Trophoblast cell (in vitro differentiated cells and primary cell): ENCODE data around the gene TRIM69.

Experiments used
- DNase-seq, 2 donors: peaks; one replicate each; pipeline ENCODE4 v3.0.0-alpha.2; 2016
- H2AFZ ChIP-seq: 2 replicates; pipeline ENCODE4 v1.6.1; 2013; ENCODE audit warnings: low read length, moderate library complexity, mild to moderate bottlenecking; ENCODE audit not compliant: insufficient read depth, poor library complexity
- H2AK5ac ChIP-seq: 2 replicates; pipeline ENCODE4 v1.6.1; 2013; ENCODE audit warnings: mild to moderate bottlenecking, low read length
- H2BK120ac ChIP-seq: 2 replicates; pipeline ENCODE4 v1.6.1; 2013; ENCODE audit warnings: low read length, mild to moderate bottlenecking, moderate library complexity; ENCODE audit not compliant: insufficient read depth, poor library complexity
- H2BK12ac ChIP-seq: 2 replicates; pipeline ENCODE4 v1.6.1; 2013; ENCODE audit warnings: mild to moderate bottlenecking, low read length, moderate library complexity
- H2BK5ac ChIP-seq: 2 replicates; pipeline ENCODE4 v1.6.1; 2013; ENCODE audit warnings: low read length, low read depth, moderate library complexity, mild to moderate bottlenecking; ENCODE audit not compliant: poor library complexity
- H3K14ac ChIP-seq: 2 replicates; pipeline ENCODE4 v1.6.1; 2013; ENCODE audit warnings: mild to moderate bottlenecking, low read length
- H3K18ac ChIP-seq: 2 replicates; pipeline ENCODE4 v1.6.1; 2013; ENCODE audit warnings: mild to moderate bottlenecking, low read length
- H3K23ac ChIP-seq: 2 replicates; pipeline ENCODE4 v1.6.1; 2013; ENCODE audit warnings: low read length
- H3K27ac ChIP-seq: 2 replicates; pipeline ENCODE4 v1.5.1; 2013; ENCODE audit warnings: low read depth, mild to moderate bottlenecking, inconsistent platforms, low read length, moderate library complexity
- H3K27me3 ChIP-seq: 2 replicates; pipeline ENCODE4 v1.6.1; 2013; ENCODE audit warnings: inconsistent platforms, mild to moderate bottlenecking, low read length, moderate library complexity; ENCODE audit not compliant: insufficient read depth
- H3K36me3 ChIP-seq, 2 experiments: 1 replicate in 1 of 2; 2 replicates in 1 of 2; pipeline ENCODE4 v1.6.1; 2013; ENCODE audit warnings: low read length in 2 of 2, mild to moderate bottlenecking in 2 of 2, moderate library complexity in 1 of 2; ENCODE audit not compliant: insufficient read depth in 2 of 2, control insufficient read depth in 1 of 2
- H3K4ac ChIP-seq: 2 replicates; pipeline ENCODE4 v1.6.1; 2013; ENCODE audit warnings: low read depth, mild to moderate bottlenecking, low read length, moderate library complexity
- H3K4me1 ChIP-seq, 2 experiments: 1 replicate in 1 of 2; 2 replicates in 1 of 2; pipeline ENCODE4 v1.6.1; 2013; ENCODE audit warnings: low read length in 2 of 2, mild to moderate bottlenecking in 2 of 2, moderate library complexity in 1 of 2; ENCODE audit not compliant: insufficient read depth in 2 of 2, control insufficient read depth in 1 of 2
- H3K4me2 ChIP-seq: 2 replicates; pipeline ENCODE4 v1.6.1; 2013; ENCODE audit warnings: inconsistent platforms, mild to moderate bottlenecking, low read length, moderate library complexity
- H3K4me3 ChIP-seq: 2 replicates; pipeline ENCODE4 v1.5.1; 2013; ENCODE audit warnings: mild to moderate bottlenecking, low read depth, low read length, inconsistent platforms
- H3K79me1 ChIP-seq: one replicate; pipeline ENCODE4 v1.6.1; 2013; ENCODE audit warnings: low read length
- H3K79me2 ChIP-seq: 2 replicates; pipeline ENCODE4 v1.6.1; 2013; ENCODE audit warnings: low read length, mild to moderate bottlenecking; ENCODE audit not compliant: control insufficient read depth, insufficient read depth, poor library complexity
- H3K9ac ChIP-seq: 2 replicates; pipeline ENCODE4 v1.6.1; 2013; ENCODE audit warnings: mild to moderate bottlenecking, low read length
- H3K9me3 ChIP-seq: 2 replicates; pipeline ENCODE4 v1.6.1; 2013; ENCODE audit warnings: low read depth, mild to moderate bottlenecking, control low read depth, inconsistent platforms, low read length; ENCODE audit not compliant: insufficient read depth
- H4K12ac ChIP-seq: 2 replicates; pipeline ENCODE4 v1.6.1; 2013; ENCODE audit warnings: low read depth, mild to moderate bottlenecking, low read length, moderate library complexity
- H4K8ac ChIP-seq: 2 replicates; pipeline ENCODE4 v1.6.1; 2013; ENCODE audit warnings: low read depth, mild to moderate bottlenecking, low read length, moderate library complexity
- H4K91ac ChIP-seq: one replicate; pipeline ENCODE4 v1.6.1; 2013; ENCODE audit warnings: low read depth, mild to moderate bottlenecking, low read length, moderate library complexity
- WGBS: extraction: QIAGEN DNeasy Blood & Tissue Kit; methylation state at CpG from one replicate; pipeline ENCODE4 v1.1.7; 2013; ENCODE audit warnings: missing lambda C conversion rate; ENCODE audit not compliant: insufficient read length, insufficient coverage; ENCODE audit errors: extremely low coverage; 5-methylcytosine and 5-hydroxymethylcytosine counted together

TRIM69 gene

GRCh38 chr15:44720460-44721176, 15.7 kb upstream of the TRIM69 start:
- Histone ChIP-seq H3K27me3 (no peaks in the 10 kb centered on the region), H3K23ac (no peak overlapping the region), H3K14ac (no peak overlapping the region), H4K91ac (no peak overlapping the region), H3K4me3 (no peak overlapping the region), H3K79me1 (no peaks in the 10 kb centered on the region), H4K8ac (no peak overlapping the region), H3K4me1 (no peaks in the 10 kb centered on the region), H2AK5ac (no peak overlapping the region), H2AFZ (peak overlapping the region; percentile 28), H2BK120ac (no peak overlapping the region), H3K36me3 (peaks cover 0 to 11% of the 10 kb centered on the region in 2 experiments), H2BK12ac (no peak overlapping the region), H3K79me2 (no peaks in the 10 kb centered on the region), H3K18ac (no peak overlapping the region), H2BK5ac (no peak overlapping the region), H4K12ac (no peak overlapping the region), H3K9me3 (no peaks in the 10 kb centered on the region), H3K4me2 (no peak overlapping the region), H3K9ac (no peak overlapping the region), H3K4ac (no peak overlapping the region), H3K27ac (no peak overlapping the region)
- no CpG with 5 or more reads among the region's 4 CpGs for WGBS
- DNase-seq, result peak in 1 of 2 donors; percentile 30

- no peak overlapping the region for H3K9ac ChIP-seq
- H3K4me2 ChIP-seq, result no peak overlapping the region
- no peaks in the 10 kb centered on the region for H3K9me3 ChIP-seq
- H3K4me1 ChIP-seq, result peaks cover 2 to 5% of the 10 kb centered on the region in 2 experiments
- H4K91ac ChIP-seq, result no peak overlapping the region
- H3K27me3 ChIP-seq, result no peaks in the 10 kb centered on the region
- no peak overlapping the region for H4K12ac ChIP-seq
- H2AK5ac ChIP-seq, result no peak overlapping the region
- no peak overlapping the region for H2BK120ac ChIP-seq
- DNase-seq, result no peak
- no peaks in the 10 kb centered on the region for H3K79me1 ChIP-seq
- peaks cover 0 to under 1% of the 10 kb centered on the region in 2 experiments for H3K36me3 ChIP-seq
- no peak overlapping the region for H3K14ac ChIP-seq
- no peak overlapping the region for H3K23ac ChIP-seq
- no peak overlapping the region for H3K18ac ChIP-seq
- H3K79me2 ChIP-seq, result no peaks in the 10 kb centered on the region
- H3K27ac ChIP-seq, result no peak overlapping the region
- H4K8ac ChIP-seq, result no peak overlapping the region
- H3K4me3 ChIP-seq, result no peak overlapping the region
- no peak overlapping the region for H2BK12ac ChIP-seq
- no CpG with 5 or more reads among the region's 2 CpGs for WGBS
- H3K4ac ChIP-seq, result no peak overlapping the region
- no peak overlapping the region for H2BK5ac ChIP-seq
- H2AFZ ChIP-seq, result no peak overlapping the region
Observed at GRCh38 chr15:44722011-44722410, 14.3 kb upstream of the TRIM69 start.

- no peak for DNase-seq
- no peak overlapping the region for H2BK120ac ChIP-seq
- no CpG with 5 or more reads among the region's 7 CpGs for WGBS
- H3K4me1 ChIP-seq, result peaks cover 2 to 7% of the 10 kb centered on the region in 2 experiments
- no peak overlapping the region for H2BK5ac ChIP-seq
- H3K79me2 ChIP-seq, result peaks cover 5% of the 10 kb centered on the region
- peaks cover 11% of the 10 kb centered on the region for H3K79me1 ChIP-seq
- H3K14ac ChIP-seq, result no peak overlapping the region
- no peak overlapping the region for H2AFZ ChIP-seq
- H3K9ac ChIP-seq, result no peak overlapping the region
- H3K23ac ChIP-seq, result no peak overlapping the region
- no peaks in the 10 kb centered on the region for H3K27me3 ChIP-seq
- no peaks in the 10 kb centered on the region for H3K9me3 ChIP-seq
- H2BK12ac ChIP-seq, result peak overlapping the region; percentile 26
- no peaks in the 10 kb centered on the region for H3K36me3 ChIP-seq
- H4K12ac ChIP-seq, result no peak overlapping the region
- H3K27ac ChIP-seq, result no peak overlapping the region
- no peak overlapping the region for H3K18ac ChIP-seq
- no peak overlapping the region for H4K91ac ChIP-seq
- H3K4me3 ChIP-seq, result no peak overlapping the region
- no peak overlapping the region for H3K4me2 ChIP-seq
- H3K4ac ChIP-seq, result no peak overlapping the region
- H2AK5ac ChIP-seq, result no peak overlapping the region
- H4K8ac ChIP-seq, result no peak overlapping the region
Observed at GRCh38 chr15:44726136-44726535, 10.2 kb upstream of the TRIM69 start.

GRCh38 chr15:44726568-44727484, 9.5 kb upstream of the TRIM69 start:
- Histone ChIP-seq H3K4me2 (no peak overlapping the region), H3K27ac (no peak overlapping the region), H3K9me3 (no peaks in the 10 kb centered on the region), H3K79me1 (peaks cover 11% of the 10 kb centered on the region), H4K8ac (no peak overlapping the region), H3K9ac (no peak overlapping the region), H3K18ac (no peak overlapping the region), H2BK5ac (no peak overlapping the region), H3K23ac (no peak overlapping the region), H2AK5ac (no peak overlapping the region), H3K79me2 (peaks cover 5% of the 10 kb centered on the region), H4K91ac (no peak overlapping the region), H3K4me3 (no peak overlapping the region), H2BK120ac (no peak overlapping the region), H4K12ac (no peak overlapping the region), H3K36me3 (no peaks in the 10 kb centered on the region), H3K14ac (no peak overlapping the region), H3K4ac (no peak overlapping the region), H3K27me3 (no peaks in the 10 kb centered on the region), H3K4me1 (peaks cover 2 to 7% of the 10 kb centered on the region in 2 experiments), H2AFZ (no peak overlapping the region), H2BK12ac (no peak overlapping the region)
- WGBS, result no CpG with 5 or more reads among the region's 5 CpGs
- DNase-seq, result peak in 1 of 2 donors; percentile 39
